ENCODE measurements around the gene DNAJC3.

DNA sequence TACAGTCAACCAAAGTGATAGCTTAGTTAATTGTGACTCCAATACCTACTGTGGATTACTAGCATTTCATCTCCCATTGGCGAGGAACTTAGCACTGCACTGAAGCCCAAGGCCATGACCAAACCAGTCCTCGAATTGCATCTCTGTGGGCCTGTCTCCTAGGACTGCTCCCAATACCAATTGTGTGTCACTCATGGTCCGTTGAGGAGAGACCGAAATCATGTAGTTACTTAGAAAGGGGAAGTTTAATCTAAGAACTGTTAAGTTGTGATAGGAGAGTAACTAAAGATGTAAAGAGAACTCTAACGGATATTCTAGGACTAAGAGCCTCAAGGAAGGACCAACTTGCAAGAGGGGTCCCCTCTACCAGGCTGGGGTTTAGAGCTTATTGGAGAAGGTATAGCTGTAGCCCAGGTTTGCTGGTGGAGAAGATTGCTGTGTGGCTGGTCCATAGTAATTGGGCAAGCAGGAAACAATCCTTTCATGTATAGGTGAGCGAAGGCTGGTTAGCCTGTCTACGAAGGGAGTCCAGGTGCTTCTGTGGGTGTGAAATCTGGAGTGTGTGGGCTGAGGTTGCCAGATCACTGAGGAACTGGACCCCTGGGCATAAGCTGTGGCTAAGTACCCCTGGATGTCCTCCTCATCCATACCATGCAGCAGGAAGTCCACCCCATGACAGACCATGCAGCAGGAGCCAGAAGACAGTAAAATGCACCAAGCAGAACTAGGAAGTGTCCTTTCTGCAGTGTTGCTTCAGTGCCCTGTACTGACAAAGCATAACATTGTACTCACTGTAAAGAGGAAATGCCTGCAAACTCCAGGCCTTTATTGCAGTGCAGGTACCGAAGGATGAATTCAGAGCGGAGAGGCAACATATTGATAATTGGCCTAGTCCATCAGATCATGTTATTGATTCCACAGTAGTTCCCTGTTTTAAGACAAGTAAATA is 30.8 kb downstream of the DNAJC3 start:
- TF ChIP-seq EZH2phosphoT487 (IDR thresholded peaks at IDR 0.05; ENCODE audit: low read depth) (no peak), CTCF (IDR thresholded peaks at IDR 0.05; ENCODE audit: low read depth, low read length) (no peak)

Data from OCI-LY3 (cell line).